HG03066 (cell line): ENCODE results near the gene SERTAD3.
"Not testable (repeated sequence)": the region's sequence is repeated elsewhere in the genome, so short reads cannot be mapped to it uniquely, and the experiment has no call there.

Source experiments
- ATAC-seq: cut with Tn5 transposase; IDR thresholded peaks from one replicate; pipeline ENCODE4 v1.9.1; 2021; ENCODE audit warnings: low read depth; ENCODE audit not compliant: unreplicated experiment

SERTAD3 gene, protein sequence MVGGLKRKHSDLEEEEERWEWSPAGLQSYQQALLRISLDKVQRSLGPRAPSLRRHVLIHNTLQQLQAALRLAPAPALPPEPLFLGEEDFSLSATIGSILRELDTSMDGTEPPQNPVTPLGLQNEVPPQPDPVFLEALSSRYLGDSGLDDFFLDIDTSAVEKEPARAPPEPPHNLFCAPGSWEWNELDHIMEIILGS

DNA sequence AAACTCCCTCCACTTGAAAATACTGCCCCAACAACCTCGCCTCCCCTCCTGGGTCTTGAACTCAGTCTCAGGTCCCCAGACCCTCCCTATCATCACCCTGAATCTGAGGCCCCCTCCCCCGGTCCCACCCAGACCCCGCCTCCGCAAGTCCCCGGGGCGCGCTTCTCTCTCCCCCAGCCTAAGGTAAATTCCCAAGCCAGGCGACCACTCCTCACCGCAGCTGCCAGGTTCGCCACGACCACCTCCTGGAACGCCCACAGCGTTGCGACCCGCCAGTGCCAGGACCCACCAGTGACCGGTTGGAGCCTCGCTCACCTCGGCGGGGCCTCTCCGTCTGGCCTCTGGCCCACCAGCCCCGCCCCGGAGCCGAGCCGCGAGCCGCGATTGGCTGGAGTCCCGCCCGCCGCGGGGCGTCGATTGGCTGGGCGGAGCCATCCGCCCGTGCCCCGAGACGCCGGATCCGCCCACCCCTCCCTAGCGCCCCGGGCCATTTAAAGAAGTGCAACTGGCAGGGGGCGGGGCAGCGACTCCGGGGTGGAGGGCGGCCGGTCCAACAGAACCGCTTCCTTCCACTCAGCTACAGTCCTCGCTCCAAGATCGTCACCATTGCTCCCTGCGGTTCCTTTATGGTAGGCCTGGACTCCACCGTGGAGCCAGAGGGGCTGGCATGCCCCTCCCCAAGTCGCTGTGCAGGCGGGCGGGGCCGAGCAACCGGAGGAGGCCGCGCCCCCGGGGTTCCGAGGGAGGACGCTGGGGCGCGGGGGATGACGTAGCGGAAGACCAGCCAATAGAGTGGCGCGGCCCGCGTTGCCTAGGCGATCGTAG is at the start of gene SERTAD3:
TSS of gene SERTAD3 (minus strand) at position 336 of the 825 bp plus-strand sequence. CDS start 2,255 bp downstream, outside the sequence.
- ATAC-seq, result peak; percentile 55

DNA sequence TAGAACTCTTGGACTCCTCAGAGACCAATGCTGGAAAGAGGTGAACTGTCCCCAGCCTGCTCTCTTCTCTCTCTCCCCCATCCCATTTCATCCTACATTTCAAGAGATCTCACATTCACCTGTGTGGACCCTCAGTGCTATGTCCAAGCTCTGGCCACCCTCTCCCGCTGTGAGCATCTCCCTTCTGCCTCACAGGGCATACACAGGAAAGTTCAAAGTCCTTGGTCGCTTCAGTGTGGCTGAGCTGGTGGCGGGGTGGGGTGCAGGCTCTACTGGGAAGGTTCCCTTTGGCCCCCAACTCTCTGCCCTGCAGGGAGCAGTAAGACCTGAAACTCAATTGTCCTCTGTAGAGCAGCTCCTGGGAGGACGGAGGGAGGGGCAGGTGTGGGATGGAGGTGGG is 49.6 kb upstream of the SERTAD3 start:
- no peak for ATAC-seq

DNA sequence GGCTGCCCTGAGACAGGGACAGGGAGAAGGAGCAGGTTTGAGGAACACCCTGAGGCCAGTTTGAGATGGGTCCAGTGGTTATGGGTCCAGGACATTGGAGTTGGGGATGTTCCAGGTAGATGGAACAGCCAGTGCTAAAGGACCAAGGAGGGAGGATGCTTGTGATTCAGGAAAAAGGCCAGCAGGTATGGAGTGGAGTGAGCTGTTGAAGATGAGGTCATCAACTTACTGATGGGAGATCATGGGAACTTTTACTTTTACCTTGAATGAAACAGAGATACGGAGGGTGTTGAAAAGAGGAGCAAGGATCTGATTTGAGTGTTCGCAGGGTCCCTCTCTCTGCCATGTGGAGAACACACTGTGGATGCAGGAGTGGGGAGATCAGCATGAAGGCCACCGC is 48.1 kb upstream of the SERTAD3 start:
- no peak for ATAC-seq

DNA sequence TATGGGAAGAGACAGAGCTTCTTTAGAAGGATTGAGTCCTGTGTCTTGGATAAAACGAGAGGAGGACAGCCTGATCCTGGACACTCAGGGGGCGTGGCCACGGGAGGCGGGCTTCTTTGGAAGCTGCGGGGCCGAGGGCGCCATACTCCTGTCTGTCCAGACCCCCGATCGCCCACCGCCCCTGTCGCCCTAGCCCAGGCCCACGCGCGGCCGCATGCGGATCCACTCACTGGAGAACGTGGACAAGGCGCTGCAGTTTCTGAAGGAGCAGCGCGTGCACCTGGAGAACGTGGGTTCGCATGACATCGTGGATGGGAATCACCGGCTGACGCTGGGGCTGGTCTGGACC is 45.7 kb upstream of the SERTAD3 start:
- no peak for ATAC-seq

DNA sequence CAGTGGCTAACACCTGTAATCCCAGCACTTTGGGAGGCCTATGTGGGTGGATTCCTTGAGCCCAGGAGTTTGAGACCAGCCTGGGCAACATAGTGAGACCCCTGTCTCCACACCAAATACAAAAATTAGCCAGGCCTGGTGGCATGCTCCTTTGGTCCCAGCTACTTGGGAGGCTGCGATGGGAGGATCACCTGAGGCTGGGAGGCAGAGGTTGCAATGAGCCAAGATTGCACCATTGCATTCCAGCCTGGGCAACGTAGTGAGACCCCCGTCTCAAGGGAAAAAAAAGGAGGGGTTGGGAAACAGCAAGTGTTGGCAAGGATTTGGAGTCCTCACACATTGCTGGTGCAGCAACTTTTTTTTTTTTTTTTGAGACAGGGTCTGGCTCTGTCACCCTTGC is 41.9 kb upstream of the SERTAD3 start:
- no peak for ATAC-seq

DNA sequence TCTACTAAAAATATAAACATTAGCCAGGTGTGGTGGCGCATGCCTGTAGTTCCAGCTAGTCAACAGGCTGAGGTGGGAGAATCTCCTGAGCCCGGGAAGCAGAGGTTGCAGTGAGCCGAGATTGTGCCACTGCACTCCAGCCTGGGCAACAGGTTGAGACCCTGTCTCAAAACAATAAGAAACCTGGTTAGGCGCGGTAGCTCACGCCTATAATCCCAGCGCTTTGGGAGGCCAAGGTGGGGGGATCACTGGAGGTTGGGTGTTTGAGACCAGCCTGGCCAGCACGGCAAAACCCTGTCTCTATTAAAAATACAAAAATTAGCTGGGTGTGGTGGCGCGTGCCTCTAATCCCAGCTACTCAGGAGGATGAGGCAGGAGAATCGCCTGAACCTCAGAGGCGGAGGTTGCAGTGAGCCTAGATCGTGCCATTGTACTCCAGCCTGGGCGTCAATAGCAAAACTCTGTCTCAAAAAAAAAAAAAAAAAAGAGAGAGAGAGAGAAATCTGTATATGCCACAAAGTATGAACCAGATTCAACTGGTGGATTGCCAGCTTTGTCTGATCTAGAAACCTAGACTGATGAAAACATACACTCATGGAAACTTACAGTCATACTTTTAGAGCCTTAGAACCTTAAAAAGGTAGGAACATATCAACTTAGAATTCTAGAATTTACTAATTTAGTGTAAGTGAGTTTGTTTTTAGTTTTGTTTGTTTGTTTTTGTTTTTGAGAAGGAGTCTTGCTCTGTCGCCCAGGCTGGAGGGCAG is 31.9 kb upstream of the SERTAD3 start:
- not testable (repeated sequence) for ATAC-seq

DNA sequence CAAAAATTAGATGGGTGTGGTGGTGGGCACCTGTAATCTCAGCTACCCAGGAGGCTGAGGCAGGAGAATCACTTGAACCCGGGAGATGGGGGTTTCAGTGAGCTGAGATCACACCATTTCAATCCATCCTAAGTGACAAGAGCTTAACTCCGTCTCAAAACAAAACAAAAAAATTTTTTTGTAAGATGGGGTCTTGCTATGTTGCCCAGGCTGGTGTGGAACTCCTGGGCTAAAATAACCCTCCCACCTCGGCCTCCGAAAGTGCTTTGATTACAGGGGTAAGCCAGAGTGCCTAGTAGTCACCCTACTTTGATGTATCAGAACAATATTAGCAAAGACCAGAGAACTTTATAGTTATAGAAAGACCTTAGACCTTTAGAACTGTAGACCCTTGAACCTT is 30.6 kb upstream of the SERTAD3 start:
- ATAC-seq, result no peak

DNA sequence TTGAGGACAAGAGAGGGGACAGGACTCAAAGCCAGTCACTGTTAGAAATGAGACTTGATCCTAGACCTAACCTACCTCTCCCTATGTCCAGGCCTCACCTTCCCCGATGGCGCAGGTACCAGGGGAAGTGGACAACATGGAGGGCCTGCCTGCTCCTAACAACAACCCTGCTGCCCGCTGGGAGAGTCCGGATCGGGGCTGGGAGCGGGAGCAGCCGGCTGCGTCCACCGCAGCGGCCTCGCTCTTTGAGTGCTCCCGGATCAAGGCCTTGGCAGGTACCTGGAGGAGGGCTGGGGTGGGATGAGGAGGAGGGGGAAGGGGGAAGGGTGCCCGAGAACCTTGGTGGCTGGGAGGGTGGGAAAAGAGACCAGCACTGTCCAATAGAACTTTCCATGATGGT is 28.4 kb upstream of the SERTAD3 start:
- no peak for ATAC-seq

DNA sequence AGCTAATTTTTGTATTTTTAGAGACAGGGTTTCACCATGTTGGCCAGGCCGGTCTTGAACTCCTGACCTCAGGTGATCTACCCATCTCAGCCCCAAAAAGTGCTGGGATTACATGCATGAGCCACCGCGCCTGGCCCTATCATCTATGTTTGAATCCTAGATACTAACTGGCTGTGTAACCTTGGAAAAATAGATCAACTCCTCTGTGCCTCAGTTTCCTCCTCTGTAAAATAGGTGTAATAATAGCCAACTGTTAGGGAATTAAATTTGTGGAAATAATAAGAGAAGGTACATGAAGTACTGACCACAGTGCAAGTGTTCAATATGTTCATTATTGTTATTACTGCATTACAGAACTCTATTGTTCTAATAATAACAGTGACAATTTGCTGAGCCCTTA is 27.0 kb upstream of the SERTAD3 start:
- no peak for ATAC-seq

DNA sequence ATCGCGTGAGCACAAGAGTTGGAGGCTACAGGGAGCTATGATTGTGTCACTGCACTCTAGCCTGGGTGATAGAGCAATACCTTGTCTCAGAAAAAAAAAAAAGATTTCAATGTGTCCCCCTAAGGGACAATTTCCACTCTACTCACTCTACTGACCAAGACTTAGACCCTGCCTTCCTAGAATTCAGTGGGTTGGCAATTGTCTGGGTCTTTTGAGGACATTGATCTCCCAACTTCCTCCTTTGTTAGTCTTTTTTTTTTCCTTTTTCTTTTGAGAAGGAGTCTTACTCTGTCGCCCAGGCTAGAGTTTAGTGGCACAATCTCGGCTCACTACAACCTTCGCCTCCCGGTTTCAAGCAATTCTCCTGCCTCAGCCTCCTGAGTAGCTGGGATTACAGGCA is 24.9 kb upstream of the SERTAD3 start:
- no peak for ATAC-seq

DNA sequence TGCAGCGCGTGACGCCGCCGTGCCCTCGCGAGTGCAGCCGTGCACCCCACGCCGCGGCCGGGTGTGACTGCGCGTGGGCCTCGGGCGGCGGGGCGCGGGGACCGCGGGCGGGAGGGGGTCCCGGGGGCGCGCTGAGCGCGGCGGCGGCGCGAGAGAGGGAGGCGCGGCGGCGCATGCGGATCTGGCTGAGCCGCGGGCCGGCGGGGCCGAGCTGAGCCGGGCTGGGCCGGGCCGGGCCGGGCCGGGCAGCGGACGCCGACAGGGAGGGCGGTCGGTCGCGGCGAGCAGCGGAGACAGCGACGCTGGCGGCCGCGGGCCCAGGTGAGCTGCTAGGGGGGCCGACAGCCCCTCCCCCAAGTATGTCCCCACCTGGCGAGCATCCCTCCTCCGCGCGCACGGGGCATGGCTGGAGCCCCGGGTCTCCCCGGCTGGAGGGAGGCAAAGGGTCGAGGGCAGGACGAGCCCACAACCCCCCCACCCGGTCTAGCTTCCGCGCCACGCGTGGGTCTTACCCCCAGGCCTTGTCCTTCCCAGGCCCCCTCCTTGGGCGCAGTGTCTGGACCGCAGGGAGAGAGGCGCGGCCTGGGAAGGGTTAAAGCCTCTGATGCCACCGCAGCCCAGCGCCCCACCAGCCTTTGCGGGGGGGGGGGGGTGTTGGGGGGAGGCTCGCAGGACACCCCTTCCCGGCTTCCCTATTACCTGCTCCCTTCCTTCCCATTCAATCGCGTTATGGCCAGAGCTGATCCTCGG is 23.0 kb upstream of the SERTAD3 start, which contains the start of gene SPTBN4:
TSS of gene SPTBN4 (plus strand) at position 17 of the 750 bp plus-strand sequence. CDS start 5,621 bp downstream, outside the sequence.
- no peak for ATAC-seq

DNA sequence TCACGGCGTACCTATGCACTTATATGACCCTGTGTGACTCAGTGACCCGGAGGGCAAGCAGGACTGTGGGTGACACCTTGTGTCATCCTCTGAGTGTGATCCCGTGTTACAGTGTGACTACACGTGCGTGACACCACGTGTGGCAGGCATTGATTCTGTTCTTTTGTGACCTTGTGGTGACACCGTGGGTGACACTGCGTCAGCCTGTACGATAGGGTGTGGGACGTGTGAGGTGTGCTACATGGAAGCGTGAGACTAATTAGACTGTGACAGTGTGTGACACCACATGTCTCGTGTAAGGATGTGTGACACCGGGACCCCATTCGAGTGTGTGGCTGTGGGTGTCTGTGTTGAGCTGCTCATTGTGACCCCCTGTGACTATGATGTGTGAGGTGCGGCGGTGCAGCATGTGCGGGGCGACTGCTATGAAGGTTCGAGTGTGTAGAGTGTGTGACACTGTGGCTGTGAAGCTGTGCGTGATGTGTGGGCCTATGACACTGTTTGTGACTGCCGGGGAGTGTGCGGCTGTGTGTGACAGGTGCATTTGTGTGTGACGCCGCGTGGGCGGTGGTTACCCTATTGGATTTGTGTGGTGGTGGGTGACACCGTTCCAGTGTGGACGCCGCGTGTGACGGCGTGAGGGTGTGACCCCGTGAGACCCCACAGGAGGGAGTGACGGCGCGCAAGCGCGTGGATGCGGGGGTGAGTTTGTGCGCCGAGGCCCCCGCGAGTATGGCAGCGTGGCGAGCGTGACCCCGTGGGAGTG is 22.3 kb upstream of the SERTAD3 start:
- ATAC-seq, result peak; percentile 18

DNA sequence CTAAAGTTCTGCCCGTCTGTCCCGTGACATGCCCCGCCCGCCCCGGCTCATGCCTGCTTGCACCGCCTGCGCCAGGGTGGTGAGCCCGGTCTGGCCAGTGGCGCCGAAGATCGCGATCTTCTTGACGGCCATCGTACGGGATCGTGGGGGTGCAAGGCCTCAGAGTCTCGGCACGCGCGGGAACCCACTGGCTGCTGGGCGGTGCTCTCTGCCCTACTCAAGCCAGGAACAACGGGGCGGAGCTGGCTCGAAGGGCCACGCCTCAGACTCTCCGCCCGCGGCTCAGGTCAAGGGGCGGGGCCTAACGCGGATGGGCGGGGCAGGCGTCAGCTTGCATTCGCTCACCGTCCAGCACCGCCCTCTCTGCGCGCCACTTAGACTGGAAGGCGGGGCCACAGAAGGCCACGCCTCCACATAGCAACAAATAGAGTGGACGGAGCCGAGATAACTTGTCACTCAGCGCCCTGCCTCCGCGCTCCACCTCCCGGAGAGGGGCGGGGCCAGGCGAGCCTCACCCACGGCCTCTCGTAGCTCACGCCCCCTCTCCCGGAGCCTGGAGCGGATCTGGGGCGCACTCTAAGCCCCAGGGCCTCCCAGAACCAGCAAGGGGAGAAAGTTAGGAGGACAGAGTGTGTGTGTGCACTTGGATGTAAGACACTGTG is 21.6 kb upstream of the SERTAD3 start, which contains the start of gene BLVRB:
TSS of gene BLVRB (minus strand) at position 189 of the 662 bp plus-strand sequence. CDS start at position 132, 57 bp downstream.
- peak; percentile 80 for ATAC-seq

DNA sequence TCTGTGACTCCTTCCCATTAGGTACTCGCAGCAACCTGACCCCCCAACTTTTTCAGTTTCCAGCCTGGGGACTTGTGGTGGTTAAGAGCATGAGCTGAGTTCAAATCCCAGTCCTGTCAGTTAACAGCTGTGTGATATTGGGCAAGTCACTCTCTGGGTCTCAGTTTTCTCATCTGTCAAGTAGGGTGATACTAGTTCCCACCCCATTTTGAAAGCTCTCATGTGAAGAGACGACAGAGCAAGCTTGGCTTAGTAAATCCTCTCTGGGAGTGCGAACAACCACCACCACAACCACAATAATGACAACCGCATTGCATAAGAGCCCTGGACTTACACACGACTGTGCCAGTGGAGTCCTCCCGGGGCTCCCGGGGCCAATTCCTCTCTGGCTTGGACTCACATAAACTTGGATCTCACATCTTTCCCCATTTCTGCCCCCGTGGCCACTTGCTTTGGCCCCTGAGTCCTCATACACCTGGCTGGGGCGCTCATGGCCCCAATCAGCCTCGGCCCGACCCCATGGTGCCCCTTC is 21.0 kb upstream of the SERTAD3 start:
- ATAC-seq, result no peak

DNA sequence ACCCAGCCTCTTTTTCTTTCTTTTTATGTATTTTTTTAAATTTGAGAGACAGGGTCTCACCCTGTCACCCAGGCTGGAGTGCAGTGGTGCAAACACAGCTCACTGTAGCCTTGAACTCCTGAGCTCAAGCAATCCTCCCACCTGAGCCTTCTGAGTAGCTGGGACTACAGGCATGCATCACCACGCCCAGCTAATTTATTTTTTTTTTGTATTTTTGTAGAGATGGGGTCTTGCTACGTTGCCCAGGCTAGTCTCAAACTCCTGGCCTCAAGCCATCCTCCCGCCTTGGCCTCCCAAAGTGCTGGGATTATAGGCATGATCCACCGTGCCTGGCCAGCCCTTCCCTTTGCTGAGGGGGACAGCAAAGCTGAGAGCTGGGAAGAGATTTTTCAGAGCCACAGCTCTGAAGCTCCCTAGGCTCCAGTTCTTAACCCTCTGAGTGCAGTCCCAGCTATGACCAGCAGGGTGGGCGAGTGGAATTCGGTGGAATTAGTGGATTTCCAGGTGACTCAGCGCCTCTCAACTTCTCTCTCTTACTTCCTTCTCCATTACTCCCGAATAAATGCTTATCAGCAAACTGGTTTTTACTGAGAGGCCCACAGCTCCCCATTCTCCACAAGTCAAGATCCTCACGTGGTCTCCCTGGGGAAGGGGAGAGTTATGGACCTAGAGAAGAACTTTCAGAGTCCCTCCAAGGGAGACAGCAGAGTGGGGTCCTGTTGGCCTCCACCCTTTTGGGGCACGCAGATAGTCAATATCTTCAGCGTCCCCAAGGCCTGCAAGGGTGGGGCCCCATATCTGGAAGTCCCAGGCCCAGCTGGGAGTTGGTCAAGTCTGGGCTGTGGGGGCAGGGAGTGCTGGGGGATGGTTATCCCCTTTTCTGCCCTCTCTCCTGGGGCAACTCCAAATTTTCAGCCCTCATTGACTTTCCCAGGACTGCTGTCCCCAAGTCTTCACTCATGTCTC is 20.2 kb upstream of the SERTAD3 start:
- no peak for ATAC-seq

DNA sequence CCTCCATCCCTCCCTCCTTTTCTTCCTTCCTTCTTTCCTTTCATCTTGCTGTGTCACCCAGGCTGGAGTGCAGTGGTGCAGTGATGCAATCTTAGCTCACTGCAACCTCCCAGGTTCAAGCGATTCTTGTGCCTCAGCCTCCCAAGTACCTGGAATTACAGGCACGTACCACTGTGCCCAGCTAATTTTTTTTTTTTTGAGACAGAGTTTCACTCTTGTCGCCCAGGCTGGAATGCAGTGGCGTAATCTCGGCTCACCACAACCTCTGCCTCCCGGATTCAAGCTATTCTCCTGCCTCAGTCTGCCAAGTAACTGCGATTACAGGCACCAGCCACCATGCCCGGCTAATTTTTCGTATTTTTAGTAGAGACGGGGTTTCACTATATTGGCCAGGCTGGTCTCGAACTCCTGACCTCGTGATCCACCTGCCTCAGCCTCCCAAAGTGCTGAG is 19.5 kb upstream of the SERTAD3 start:
- not testable (repeated sequence) for ATAC-seq

DNA sequence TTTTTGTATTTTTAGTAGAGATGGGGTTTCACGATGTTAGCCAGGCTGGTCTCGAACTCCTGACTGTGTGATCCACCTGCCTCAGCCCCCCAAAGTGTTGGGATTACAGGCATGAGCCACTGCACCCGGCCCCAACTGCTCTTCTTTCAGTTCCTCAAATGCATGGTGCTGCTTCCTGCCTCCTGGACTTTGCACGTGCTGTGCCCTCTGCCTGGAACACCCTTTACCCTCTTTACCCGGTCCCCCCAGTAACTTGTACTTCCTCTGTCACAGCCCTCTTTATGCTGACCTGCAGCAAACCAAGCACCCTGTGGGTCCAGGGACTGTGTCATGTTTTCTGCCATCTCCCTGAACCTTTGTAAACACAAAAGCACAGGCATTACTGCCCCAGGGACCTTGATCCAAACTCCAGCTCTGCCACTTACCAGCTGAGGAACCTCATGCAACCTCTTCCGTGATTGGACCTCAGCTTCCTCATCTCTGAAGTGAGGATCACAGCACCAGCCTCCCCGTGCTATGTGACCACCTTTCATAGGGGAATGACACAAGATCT is 17.6 kb upstream of the SERTAD3 start:
- ATAC-seq, result no peak
